CD4-positive, alpha-beta T cell (primary cell): ENCODE measurements around the gene MRPL39. TPM values are rescaled to one million over a fixed set of nuclear protein-coding genes. Genes with fewer than 3 reads are reported as not detected.

Experiments used
- ATAC-seq: fragments of 200-7000 bp; cut with Tn5 transposase; one replicate; pipeline ENCODE4 v1.10.0; 2022; ENCODE audit warnings: mild to moderate bottlenecking; ENCODE audit not compliant: poor library complexity
- CTCF ChIA-PET: fragments of 350-600 bp; sonication (Branson Sonifier 250); formaldehyde crosslinking; loops from one replicate; lab custom pipeline; 2021; ENCODE audit warnings: antibody characterized with exemption, inconsistent platforms; lab: Charles Lee
- POLR2A ChIA-PET: fragments of 350-600 bp; sonication (Branson Sonifier 250); formaldehyde crosslinking; loops from one replicate; lab custom pipeline; 2021; ENCODE audit warnings: antibody characterized with exemption, inconsistent platforms; lab: Charles Lee
- DNase-seq, 14 experiments: peaks; one replicate each; pipeline ENCODE4 v3.0.0-alpha.2; 2013 to 2020; ENCODE audit warnings: mixed read lengths in 2 of 14
- H3K27ac ChIP-seq, 2 donors: one replicate each; pipeline versions ENCODE4 v1.5.1 to v1.7.0; 2013; ENCODE audit warnings: low read length in 2 of 2, low read depth in 1 of 2, mild to moderate bottlenecking in 1 of 2
- H3K27me3 ChIP-seq, 2 experiments: 1 replicate in 1 of 2; 2 replicates in 1 of 2; pipeline versions ENCODE4 v1.6.1 to v1.7.0; 2013; ENCODE audit warnings: low read length in 2 of 2, control low read depth in 1 of 2, mild to moderate bottlenecking in 1 of 2, moderate library complexity in 1 of 2; ENCODE audit not compliant: insufficient read depth in 2 of 2, control insufficient read depth in 1 of 2
- H3K36me3 ChIP-seq: one replicate; pipeline ENCODE4 v1.6.1; 2013; ENCODE audit warnings: low read length, control low read depth; ENCODE audit not compliant: insufficient read depth
- H3K4me1 ChIP-seq: one replicate; pipeline ENCODE4 v1.6.1; 2013; ENCODE audit warnings: low read length, control low read depth; ENCODE audit not compliant: insufficient read depth
- H3K4me3 ChIP-seq: one replicate; pipeline ENCODE4 v1.5.1; 2013; ENCODE audit warnings: mild to moderate bottlenecking, low read length, moderate library complexity
- H3K9me3 ChIP-seq, 2 experiments: 1 replicate in 1 of 2; 2 replicates in 1 of 2; pipeline versions ENCODE4 v1.6.1 to v1.7.0; 2013; ENCODE audit warnings: low read length in 2 of 2, mild to moderate bottlenecking in 2 of 2, control low read depth in 1 of 2, moderate library complexity in 1 of 2; ENCODE audit not compliant: control insufficient read depth in 1 of 2, insufficient read depth in 1 of 2
- H3K27ac Mint-ChIP-seq: one replicate; pipeline ENCODE4 v1.8.0; 2020; ENCODE audit warnings: mixed read lengths
- H3K27me3 Mint-ChIP-seq: one replicate; pipeline ENCODE4 v1.8.0; 2021; ENCODE audit warnings: mixed read lengths
- H3K36me3 Mint-ChIP-seq: one replicate; pipeline ENCODE4 v1.8.0; 2021; ENCODE audit warnings: low read depth, mixed read lengths
- H3K4me1 Mint-ChIP-seq: one replicate; pipeline ENCODE4 v1.8.0; 2021; ENCODE audit warnings: low read depth, mixed read lengths
- H3K4me3 Mint-ChIP-seq: one replicate; pipeline ENCODE4 v1.8.0; 2020; ENCODE audit warnings: mild to moderate bottlenecking, mixed read lengths
- H3K9me3 Mint-ChIP-seq: one replicate; pipeline ENCODE4 v1.8.0; 2020; ENCODE audit warnings: mixed read lengths
- intact Hi-C, 2 experiments: fragments of 100-400 bp; cut with DNase I in 1 of 2; cut with micrococcal nuclease in 1 of 2; formaldehyde crosslinking; loops; one replicate each; pipeline versions ENCODE4 v1.15.1 to v1.9.0; 2023 to 2025; cut with DNase I, micrococcal nuclease
- total RNA-seq, 174 experiments: library from RNA in 2 of 174; stranded (reverse) in 2 of 174; gene quantifications; one replicate each; pipeline ENCODE4 v1.2.3 and lab custom pipeline; 2021 to 2026
- TF ChIP-seq, protein P1 (sequence below): fragments of 200-600 bp; IDR thresholded peaks from one replicate; pipeline ENCODE4 v1.8.0; 2022; ENCODE audit warnings: antibody characterized with exemption, mild to moderate bottlenecking

The MRPL39 gene
- total RNA-seq, 2 experiments from 2014 or later, result 10.7 to 15.2 TPM

- peak in 1 of 14 experiments; percentile 27 for DNase-seq
- no peak for ATAC-seq
- H3K27me3 Mint-ChIP-seq, result no peaks in the 10 kb centered on the region
- Histone ChIP-seq H3K27me3 (no peaks in the 10 kb centered on the region), H3K27ac (no peak overlapping the region), H3K36me3 (no peaks in the 10 kb centered on the region), H3K4me3 (no peak overlapping the region), H3K4me1 (peaks cover 36% of the 10 kb centered on the region), H3K9me3 (no peaks in the 10 kb centered on the region)
- peak overlapping the region; percentile 84 for H3K27ac Mint-ChIP-seq
- H3K4me1 Mint-ChIP-seq, result peaks cover 52% of the 10 kb centered on the region
- ChIA-PET CTCF (no interaction called here), POLR2A (interaction anchor here (0.7 to 1.2 kb wide), 2 partner anchors 13 to 22 kb away, joined by 3 to 4 read pairs; no protein-coding TSS in a partner anchor)
- intact Hi-C loops, result loop anchor here (2.0 to 10.0 kb wide), 3 partner anchors 47 to 175 kb away; partner anchors contain the start of genes MRPL39 (in 2 of the 2), ATP5PF (in 1 of the 2) and GABPA (in 1 of the 2)
- peaks cover 5% of the 10 kb centered on the region for H3K36me3 Mint-ChIP-seq
- H3K9me3 Mint-ChIP-seq, result no peaks in the 10 kb centered on the region
- TF ChIP-seq, protein P1, sequence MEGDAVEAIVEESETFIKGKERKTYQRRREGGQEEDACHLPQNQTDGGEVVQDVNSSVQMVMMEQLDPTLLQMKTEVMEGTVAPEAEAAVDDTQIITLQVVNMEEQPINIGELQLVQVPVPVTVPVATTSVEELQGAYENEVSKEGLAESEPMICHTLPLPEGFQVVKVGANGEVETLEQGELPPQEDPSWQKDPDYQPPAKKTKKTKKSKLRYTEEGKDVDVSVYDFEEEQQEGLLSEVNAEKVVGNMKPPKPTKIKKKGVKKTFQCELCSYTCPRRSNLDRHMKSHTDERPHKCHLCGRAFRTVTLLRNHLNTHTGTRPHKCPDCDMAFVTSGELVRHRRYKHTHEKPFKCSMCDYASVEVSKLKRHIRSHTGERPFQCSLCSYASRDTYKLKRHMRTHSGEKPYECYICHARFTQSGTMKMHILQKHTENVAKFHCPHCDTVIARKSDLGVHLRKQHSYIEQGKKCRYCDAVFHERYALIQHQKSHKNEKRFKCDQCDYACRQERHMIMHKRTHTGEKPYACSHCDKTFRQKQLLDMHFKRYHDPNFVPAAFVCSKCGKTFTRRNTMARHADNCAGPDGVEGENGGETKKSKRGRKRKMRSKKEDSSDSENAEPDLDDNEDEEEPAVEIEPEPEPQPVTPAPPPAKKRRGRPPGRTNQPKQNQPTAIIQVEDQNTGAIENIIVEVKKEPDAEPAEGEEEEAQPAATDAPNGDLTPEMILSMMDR, result no peak
- H3K4me3 Mint-ChIP-seq, result peak overlapping the region; percentile 97
Observed at GRCh38 chr21:25560271-25560685, 47.0 kb downstream of the MRPL39 start.

DNA sequence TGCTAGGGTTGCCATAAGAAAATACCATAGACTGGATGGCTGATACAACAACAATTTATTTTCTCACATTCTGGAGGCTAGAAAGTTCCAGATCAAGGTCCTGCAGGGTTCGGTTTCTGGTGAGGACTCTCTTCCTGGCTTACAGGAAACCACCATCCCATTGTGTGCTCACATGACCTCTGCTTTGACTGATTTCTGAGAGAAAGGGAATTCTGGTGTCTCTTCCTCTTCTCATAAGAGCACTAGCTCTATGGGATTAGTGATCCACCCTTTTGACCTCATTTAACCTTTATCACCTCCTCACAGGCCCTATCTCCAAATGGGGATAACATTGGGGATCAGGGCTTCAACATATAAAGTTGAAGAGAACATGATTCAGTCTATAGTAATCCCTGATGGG, 47.5 kb downstream of the MRPL39 start:
- Mint-ChIP-seq H3K27me3 (no peaks in the 10 kb centered on the region), H3K27ac (peak overlapping the region; percentile 84), H3K36me3 (peaks cover 5% of the 10 kb centered on the region), H3K4me1 (peaks cover 47% of the 10 kb centered on the region), H3K4me3 (peak overlapping the region; percentile 97), H3K9me3 (no peaks in the 10 kb centered on the region)
- Histone ChIP-seq H3K4me3 (no peak overlapping the region), H3K27ac (no peak overlapping the region), H3K4me1 (peaks cover 33% of the 10 kb centered on the region), H3K9me3 (no peaks in the 10 kb centered on the region), H3K36me3 (no peaks in the 10 kb centered on the region), H3K27me3 (no peaks in the 10 kb centered on the region)
- intact Hi-C loops, result loop anchor here (2.0 to 10.0 kb wide), 3 partner anchors 47 to 175 kb away; partner anchors contain the start of genes MRPL39 (in 2 of the 2), ATP5PF (in 1 of the 2) and GABPA (in 1 of the 2)
- DNase-seq (no peak), ATAC-seq (no peak)
- ChIA-PET POLR2A (interaction anchor here (0.7 to 1.2 kb wide), 2 partner anchors 14 to 23 kb away, joined by 3 to 4 read pairs; no protein-coding TSS in a partner anchor), CTCF (no interaction called here)
- TF ChIP-seq, protein P1, result no peak

DNA sequence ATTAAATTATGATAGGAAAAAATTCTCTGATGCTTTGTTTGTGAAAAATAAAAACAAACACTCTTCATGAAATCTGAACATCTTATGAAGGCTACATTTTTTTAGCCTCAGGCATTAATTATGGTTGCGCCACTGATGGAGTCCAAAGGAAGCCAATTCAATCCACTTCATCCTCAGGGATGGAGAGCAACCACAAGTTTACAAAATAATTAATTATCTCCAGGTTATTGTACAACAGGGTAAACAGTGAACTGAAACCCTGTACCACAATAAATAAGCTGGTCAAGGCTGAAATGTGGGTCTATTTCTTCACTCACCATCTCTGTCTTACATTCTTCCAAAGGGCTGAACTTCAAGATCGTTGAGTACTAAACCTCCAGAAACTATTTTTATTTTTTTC, 49.2 kb downstream of the MRPL39 start:
- H3K36me3 ChIP-seq, result no peaks in the 10 kb centered on the region
- DNase-seq, result no peak
- Mint-ChIP-seq H3K27me3 (no peaks in the 10 kb centered on the region), H3K4me1 (peaks cover 31% of the 10 kb centered on the region), H3K27ac (no peak overlapping the region), H3K36me3 (peaks cover 5% of the 10 kb centered on the region), H3K4me3 (no peak overlapping the region), H3K9me3 (no peaks in the 10 kb centered on the region)
- peaks cover 20% of the 10 kb centered on the region for H3K4me1 ChIP-seq
- intact Hi-C loops, result no loop called here
- ChIA-PET POLR2A (interaction anchor here (0.6 kb wide), 1 partner anchor 80 kb away, joined by 4 read pairs; no protein-coding TSS in a partner anchor), CTCF (no interaction called here)
- no peaks in the 10 kb centered on the region for H3K9me3 ChIP-seq
- no peak overlapping the region for H3K27ac ChIP-seq
- no peak overlapping the region for H3K4me3 ChIP-seq
- TF ChIP-seq, protein P1, result no peak
- no peak for ATAC-seq
- no peaks in the 10 kb centered on the region for H3K27me3 ChIP-seq
